Measurements from ENCODE around the gene ADAMTS17.

The ADAMTS17 gene

DNA sequence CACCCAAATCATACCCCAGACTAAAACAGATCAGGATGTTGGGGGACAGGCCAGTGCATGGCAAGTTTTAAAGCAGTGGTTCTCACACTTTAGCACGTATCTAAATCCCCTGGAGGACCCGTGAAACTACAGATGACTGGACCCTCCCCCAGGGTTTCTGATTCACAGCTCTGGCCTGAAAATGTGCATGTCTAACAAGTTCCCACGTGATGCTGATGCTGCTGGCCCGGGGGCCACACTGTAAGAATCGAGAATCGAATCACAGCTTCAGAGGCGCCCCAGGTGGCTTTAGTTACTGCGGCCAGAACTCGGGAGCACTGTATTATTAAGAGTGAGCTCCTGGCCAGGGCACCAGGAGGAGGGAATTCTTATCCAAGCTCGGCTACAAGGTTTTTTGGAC, 11.6 kb downstream of the ADAMTS17 start:
- no peak overlapping the region for H3K27ac ChIP-seq
- TF ChIP-seq, protein P1, sequence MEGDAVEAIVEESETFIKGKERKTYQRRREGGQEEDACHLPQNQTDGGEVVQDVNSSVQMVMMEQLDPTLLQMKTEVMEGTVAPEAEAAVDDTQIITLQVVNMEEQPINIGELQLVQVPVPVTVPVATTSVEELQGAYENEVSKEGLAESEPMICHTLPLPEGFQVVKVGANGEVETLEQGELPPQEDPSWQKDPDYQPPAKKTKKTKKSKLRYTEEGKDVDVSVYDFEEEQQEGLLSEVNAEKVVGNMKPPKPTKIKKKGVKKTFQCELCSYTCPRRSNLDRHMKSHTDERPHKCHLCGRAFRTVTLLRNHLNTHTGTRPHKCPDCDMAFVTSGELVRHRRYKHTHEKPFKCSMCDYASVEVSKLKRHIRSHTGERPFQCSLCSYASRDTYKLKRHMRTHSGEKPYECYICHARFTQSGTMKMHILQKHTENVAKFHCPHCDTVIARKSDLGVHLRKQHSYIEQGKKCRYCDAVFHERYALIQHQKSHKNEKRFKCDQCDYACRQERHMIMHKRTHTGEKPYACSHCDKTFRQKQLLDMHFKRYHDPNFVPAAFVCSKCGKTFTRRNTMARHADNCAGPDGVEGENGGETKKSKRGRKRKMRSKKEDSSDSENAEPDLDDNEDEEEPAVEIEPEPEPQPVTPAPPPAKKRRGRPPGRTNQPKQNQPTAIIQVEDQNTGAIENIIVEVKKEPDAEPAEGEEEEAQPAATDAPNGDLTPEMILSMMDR (conservative IDR thresholded peaks at IDR 0.05), result no peak
- TF ChIP-seq ZFX (IDR thresholded peaks at IDR 0.05), result no peak

DNA sequence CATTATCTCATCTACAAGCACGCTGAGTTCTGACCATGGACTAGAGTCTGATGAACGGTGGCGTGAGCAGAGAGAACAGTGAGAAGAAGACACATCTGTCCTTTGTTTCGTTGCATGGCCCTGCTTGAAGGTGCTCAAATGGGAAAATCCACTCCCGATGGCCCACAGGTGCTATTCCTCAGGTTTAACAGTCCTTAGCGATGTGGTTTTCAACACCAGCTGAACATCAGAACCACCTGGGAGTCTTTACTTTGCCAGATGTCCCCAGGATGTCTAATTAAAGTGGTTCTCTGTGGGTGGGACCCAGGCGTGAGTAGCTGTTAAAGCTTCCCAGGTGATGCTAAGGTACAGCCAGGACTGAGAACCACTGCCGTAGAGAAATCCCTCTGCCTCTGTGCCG, 13.0 kb downstream of the ADAMTS17 start:
- TF ChIP-seq ZFX (IDR thresholded peaks at IDR 0.05), result no peak
- TF ChIP-seq, protein P1 (conservative IDR thresholded peaks at IDR 0.05), result no peak
- H3K27ac ChIP-seq, result no peak overlapping the region

DNA sequence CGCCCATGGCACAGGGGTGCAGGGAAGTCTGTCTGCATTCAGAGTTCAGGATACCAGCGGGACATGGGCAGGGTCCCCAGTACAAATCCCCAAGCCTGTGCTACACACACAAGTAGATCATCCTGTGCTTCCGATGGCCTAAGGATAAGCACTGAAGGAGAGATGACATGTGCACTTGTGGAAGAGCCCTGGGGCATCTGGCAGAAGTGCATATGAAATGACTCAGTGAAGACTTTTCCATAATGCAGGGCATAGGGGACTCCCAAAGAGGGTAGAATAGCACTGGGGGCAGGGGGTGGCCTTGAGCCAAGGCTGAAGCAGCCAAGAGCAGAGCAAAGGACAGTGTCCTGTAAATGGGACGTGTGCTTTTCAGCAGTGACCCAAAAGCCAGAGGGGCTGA, 22.9 kb downstream of the ADAMTS17 start:
- H3K27ac ChIP-seq, result no peak overlapping the region
- TF ChIP-seq, protein P1 (conservative IDR thresholded peaks at IDR 0.05), result no peak
- no peak for TF ChIP-seq ZFX (IDR thresholded peaks at IDR 0.05)

DNA sequence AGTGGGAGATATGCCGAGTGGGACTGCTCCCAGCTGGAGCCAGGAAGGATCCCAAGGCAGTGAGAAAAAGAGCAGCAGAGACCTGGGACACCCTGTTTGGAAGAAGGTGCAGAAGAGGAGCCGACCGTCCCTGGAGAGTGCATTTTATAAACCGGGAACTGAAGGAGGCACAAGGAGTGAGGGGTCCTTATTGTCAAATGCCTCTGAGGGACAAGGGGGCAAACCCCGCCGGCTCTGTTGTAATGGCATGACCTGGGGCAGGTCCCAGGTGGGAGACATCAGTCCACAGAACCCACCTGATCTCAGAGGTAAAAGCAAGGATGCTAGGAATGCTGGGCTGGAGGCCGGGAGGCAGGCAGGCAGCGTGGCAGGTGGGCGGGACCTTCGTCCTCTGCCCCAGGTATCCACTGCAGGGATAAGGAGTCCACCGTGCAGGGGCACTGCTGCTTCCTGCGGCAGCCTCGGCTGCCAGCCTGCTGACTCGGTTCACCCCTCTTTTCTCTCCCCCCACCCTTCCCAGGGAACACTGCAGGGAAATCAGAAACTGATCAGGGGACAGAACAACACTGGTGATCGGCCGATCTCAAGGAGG, 26.9 kb downstream of the ADAMTS17 start:
- TF ChIP-seq, protein P1 (conservative IDR thresholded peaks at IDR 0.05), result no peak
- no peak for TF ChIP-seq ZFX (IDR thresholded peaks at IDR 0.05)
- no peak overlapping the region for H3K27ac ChIP-seq

DNA sequence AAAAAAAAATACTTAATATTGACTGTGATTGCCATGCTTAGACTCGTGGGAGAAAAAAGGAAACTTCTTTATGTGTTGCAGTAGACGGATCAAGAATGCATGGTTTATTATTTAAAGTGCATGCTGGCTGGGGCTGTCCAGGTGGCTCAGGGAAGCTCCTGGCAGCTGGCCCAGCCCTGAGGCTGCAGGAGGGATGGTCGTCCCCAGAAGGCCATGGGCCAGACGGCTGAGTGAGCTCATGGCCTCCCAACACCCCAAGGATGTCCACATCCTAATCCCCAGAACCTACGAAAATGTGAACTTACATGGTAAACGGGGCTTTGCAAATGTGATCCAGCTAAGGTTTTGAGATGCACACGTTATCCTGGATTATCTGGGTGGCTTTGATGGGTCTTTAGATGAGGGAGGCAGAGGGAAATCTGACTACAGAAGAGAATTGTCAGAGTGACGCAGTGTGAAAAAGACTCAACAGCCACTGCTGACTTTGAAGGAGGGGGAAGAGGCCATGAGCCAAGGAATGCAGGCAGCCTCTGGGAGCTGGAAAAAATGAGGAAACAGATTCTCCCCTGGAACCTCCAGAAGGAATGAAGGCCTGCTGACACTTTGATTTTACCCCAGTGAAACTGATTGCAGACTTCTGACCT, 29.8 kb downstream of the ADAMTS17 start:
- H3K27ac ChIP-seq, result no peak overlapping the region
- TF ChIP-seq, protein P1 (conservative IDR thresholded peaks at IDR 0.05), result no peak
- TF ChIP-seq ZFX (IDR thresholded peaks at IDR 0.05), result no peak

DNA sequence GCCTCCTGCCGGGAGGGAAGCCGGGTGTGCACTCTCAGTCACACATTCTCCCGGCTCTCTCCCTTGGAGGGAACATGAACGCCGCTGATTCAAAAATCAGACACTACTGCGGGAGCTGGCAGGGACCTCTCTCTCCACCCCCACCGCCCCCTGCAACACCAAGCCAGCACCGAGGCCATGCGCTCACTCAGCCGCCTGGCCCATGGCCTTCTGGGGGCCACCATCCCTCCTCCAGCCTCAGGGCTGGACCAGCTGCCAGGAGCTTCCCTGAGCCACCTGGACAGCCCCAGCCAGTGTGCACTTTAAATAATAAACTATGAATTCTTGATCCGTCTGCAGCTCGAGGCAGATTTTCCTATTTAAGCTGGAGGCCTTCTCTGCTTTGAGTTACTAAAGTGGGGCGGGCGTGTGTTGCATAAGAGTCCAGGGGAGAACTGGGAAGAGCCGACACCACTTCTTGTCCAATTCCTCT, 30.6 kb downstream of the ADAMTS17 start:
- no peak overlapping the region for H3K27ac ChIP-seq
- no peak for TF ChIP-seq ZFX (IDR thresholded peaks at IDR 0.05)
- TF ChIP-seq, protein P1 (conservative IDR thresholded peaks at IDR 0.05), result no peak

DNA sequence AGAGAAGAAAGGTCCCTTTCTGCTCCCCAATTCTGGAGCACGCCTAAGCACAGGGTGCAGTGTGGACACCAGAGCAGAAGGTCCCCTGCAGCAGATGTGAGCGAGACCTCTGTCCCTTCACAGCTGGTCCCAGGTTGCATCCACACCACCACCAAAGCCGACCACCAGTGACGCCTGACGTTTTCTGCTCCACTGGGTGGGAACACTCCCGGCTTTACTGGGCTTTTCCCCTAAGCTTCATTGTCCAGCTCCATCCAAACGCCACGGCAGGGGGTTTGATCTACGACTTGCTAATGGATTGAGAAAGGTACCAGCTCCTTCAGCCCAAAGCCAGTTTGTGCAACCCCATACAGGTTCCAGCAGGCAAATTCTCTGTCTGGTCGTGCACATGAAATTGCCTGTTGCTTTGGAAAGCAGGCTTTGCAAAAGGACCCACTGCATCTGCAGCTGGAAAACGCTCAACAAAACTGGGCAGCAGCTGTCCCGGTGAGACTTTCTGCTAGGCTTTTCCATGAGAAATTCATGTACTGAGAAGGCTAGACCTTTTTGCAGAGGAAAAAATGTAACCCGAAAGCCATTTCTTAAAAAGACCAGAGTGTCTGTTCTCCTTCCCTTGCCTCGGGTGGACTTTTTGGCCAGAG, 31.1 kb downstream of the ADAMTS17 start:
- H3K27ac ChIP-seq, result no peak overlapping the region
- no peak for TF ChIP-seq ZFX (IDR thresholded peaks at IDR 0.05)
- TF ChIP-seq, protein P1 (conservative IDR thresholded peaks at IDR 0.05), result no peak
